GM19043 (cell line): ENCODE data around the gene SLC35F6.
"Not testable (repeated sequence)": the region's sequence is repeated elsewhere in the genome, so short reads cannot be mapped to it uniquely, and the experiment has no call there.

Source experiments
- ATAC-seq: cut with Tn5 transposase; IDR thresholded peaks from one replicate; pipeline ENCODE4 v1.9.1; 2021; ENCODE audit warnings: low read depth; ENCODE audit not compliant: unreplicated experiment

The SLC35F6 gene

DNA sequence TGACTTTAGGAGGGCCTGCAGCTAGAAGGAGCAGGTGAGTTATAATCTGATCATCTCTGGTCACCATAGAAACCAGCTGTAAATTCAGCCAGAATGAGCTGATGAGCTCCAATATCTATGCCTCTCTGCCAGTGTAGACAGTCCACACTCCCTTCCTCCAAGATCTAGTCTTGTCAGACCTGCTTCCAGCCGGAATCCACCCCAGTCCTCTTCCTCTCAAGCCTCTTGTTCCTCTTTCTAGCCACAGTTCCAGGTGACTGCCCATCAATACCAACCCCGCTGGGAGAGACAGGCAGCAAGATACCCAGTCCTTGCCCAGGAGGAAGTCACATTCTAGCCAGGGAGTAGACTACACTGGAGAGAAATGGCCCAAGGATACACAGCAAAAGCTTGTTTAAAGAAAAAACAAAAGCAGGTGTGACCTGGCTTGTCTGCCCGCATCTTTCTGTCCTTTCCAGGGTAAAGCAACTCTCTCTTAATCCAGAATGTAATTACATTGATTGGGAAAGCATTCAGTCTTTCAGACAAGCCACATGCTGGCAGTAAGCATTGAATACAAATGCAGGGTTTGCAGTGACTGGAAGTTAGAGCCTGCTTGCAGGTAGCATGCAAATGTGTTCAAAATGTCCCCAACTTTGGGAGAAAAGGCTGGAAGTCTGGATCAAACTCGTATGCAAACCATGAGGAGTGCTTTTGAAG lies 9.0 kb upstream of the SLC35F6 start:
- no peak for ATAC-seq

DNA sequence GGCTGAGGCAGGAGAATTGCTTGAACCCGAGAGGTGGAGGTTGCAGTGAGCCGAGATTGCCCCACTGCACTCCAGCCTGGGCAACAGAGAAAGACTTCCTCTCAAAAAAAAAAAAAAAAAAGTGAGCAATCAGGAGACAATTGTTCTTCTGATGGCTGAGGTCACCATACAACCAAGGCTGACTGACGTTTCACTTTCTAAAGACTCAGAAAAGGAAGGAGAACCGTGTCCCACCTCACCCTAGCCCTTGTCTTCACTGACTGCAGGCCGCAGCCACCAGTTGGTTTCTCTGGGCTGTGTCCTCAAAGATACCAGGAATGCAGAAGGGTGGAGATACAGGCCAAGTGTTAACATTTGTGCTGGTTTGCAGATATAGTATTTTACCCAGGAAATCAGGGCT lies 7.7 kb upstream of the SLC35F6 start:
- ATAC-seq, result no peak

- peak; percentile 45 for ATAC-seq
These were observed 6.0 kb upstream of the SLC35F6 start for GRCh38 chr2:26757873-26758789.

- ATAC-seq, result no peak
These were observed 5.2 kb upstream of the SLC35F6 start for GRCh38 chr2:26758790-26759321.

DNA sequence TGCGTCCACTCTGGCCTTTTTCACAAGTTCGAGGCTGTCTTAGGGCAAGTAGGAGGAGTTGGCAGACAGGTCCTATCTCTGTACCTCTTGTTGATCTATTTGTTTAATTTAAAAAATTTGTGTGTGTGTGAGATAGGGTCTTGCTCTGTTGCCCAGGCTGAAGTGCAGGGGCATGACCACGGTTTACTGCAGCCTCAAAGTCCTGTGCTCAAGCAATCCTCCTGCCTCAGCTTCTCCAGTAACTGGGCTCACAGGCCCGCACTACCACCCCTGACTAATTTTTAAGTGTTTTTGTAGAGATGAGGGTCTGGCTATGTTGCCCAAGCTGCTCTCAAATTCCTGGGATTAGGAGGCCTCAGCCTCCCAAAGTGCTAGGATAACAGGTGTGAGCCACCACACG lies 4.2 kb upstream of the SLC35F6 start:
- no peak for ATAC-seq

- ATAC-seq, result not testable (repeated sequence)
These were observed 3.1 kb upstream of the SLC35F6 start for GRCh38 chr2:26760991-26761390.

DNA sequence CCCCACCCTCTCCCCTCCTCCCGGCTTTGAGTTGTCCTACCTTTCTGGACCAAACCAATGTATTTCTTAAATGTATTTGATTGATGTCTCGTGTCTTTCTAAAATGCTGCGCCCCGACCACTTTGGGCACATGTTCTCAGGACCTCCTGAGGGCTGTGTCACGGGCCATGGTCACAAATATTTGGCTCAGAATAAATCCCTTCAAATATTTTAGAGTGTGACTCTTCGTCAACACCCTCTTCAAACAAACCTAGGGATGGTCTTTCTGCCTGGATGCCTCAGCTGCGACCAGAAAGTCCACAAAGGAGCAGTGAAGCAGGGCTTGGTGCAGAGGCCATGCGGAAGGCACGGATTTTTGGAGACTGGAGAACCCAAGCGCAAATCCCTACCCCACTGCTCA lies 1.1 kb upstream of the SLC35F6 start:
- no peak for ATAC-seq

- ATAC-seq, result no peak
These were observed 822 bp downstream of the SLC35F6 start for GRCh38 chr2:26764906-26765305.

GRCh38 chr2:26765475-26766200 lies 1.6 kb downstream of the SLC35F6 start:
- no peak for ATAC-seq

GRCh38 chr2:26767129-26767528 lies 3.0 kb downstream of the SLC35F6 start:
- ATAC-seq, result no peak

- ATAC-seq, result no peak
These were observed 3.9 kb downstream of the SLC35F6 start for GRCh38 chr2:26767894-26768487.

- ATAC-seq, result no peak
These were observed 4.6 kb downstream of the SLC35F6 start for GRCh38 chr2:26768759-26769088.

DNA sequence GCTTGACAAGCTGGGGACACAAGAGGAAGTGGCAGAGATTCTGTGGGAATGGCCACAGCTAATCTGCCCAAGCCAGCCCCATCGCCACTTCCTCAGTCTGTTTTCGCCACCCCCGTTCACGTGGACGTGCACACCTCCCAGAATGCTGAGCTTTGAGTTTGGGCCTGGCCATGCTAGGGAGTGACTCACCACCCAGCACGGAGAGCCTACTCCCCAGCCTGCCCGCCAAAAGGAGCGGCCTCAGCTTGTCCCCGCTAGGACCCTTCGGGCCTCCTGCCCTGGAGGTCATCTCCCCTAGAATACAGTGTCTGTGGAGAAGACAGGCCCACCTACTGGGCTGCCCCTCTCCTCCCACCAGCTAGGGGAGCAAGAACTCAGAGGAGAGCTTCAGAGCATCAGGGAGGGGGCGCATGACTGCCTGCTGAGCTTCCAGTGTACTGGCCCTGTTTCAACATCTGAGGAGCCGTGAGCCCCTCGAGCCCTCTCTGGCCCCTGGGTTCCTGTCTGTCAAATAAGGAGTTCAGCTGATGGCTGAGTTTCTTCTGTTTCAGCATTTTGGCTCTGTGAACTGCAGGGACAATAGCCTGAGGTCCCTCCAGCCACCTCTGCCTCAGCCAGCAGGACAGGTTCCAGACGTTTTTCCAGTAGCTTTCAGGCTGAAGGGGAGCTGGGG lies 5.1 kb downstream of the SLC35F6 start:
- no peak for ATAC-seq

DNA sequence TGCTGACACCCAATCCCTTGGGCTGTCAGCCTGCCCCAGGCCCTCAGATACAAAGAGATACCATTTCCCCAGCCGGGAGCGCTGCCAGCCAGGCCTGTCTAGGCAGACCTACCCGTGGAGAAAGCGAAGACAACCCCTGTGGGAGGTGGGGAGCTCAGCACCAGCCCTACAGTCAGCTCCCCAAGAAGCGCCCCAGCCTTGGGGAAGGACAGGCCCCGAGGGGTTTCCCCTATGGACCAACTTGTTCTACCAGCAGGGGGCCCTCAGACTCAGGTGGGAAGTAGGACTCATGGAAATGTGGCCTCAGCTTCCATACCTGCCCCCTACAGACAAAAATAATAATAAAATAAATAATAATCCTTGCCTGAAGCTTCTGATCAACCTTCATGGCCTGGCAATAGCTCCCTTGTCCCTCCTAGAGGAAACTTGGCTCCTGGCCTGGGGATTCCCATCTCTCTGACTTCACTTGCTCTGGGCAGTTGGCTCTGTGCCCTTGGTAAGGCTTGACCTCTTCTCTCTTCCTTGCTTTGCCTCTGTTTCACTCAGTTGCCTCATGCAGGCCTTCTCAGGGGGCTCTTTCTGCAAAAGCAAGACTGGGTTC lies 7.0 kb downstream of the SLC35F6 start:
- no peak for ATAC-seq

GRCh38 chr2:26772064-26773001 lies 8.2 kb downstream of the SLC35F6 start:
- ATAC-seq, result no peak

GRCh38 chr2:26776195-26776800 lies 12.2 kb downstream of the SLC35F6 start:
- no peak for ATAC-seq

DNA sequence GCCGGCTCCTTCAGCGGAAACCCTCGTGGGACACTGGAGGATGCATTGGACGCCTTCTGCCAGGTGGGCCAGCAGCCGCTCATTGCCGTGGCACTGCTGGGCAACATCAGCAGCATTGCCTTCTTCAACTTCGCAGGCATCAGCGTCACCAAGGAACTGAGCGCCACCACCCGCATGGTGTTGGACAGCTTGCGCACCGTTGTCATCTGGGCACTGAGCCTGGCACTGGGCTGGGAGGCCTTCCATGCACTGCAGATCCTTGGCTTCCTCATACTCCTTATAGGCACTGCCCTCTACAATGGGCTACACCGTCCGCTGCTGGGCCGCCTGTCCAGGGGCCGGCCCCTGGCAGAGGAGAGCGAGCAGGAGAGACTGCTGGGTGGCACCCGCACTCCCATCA lies 14.0 kb downstream of the SLC35F6 start:
- ATAC-seq, result no peak

- ATAC-seq, result no peak
These were observed 14.4 kb downstream of the SLC35F6 start for GRCh38 chr2:26778507-26778906.
